Measurements from ENCODE around the gene TOLLIP.

DNA sequence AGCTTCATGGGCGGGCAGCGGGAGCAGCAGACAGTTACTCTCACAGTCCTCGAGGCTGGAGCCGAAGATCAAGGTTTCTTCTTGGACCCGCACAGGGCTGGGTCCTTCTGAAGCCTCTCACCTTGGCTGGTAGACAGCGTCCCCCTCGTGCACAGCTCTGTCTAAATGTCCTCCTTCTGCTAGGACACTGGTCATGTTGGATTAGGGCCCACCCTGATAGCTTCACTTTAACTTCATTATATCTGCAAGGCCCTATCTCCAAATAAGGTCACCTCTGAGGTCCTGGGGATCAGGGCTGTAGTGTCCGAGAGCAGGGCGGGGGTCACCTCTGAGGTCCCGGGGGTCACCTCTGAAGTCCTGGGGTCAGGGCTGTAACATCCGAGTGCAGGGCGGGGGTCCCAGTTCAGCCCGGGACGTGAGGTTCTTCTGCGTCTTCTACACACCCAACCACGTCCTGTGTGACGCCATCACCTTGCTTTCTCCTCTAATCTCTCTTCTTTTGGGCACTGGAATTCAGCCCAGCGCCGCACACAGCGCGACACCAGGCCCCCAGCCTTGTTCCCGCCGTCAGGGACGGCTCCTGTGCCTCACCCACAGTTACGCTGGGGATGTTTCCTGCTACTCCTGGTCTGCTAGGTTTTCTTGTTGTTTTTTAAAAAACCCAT lies 34.1 kb upstream of the TOLLIP start:
- TF ChIP-seq, protein P1, sequence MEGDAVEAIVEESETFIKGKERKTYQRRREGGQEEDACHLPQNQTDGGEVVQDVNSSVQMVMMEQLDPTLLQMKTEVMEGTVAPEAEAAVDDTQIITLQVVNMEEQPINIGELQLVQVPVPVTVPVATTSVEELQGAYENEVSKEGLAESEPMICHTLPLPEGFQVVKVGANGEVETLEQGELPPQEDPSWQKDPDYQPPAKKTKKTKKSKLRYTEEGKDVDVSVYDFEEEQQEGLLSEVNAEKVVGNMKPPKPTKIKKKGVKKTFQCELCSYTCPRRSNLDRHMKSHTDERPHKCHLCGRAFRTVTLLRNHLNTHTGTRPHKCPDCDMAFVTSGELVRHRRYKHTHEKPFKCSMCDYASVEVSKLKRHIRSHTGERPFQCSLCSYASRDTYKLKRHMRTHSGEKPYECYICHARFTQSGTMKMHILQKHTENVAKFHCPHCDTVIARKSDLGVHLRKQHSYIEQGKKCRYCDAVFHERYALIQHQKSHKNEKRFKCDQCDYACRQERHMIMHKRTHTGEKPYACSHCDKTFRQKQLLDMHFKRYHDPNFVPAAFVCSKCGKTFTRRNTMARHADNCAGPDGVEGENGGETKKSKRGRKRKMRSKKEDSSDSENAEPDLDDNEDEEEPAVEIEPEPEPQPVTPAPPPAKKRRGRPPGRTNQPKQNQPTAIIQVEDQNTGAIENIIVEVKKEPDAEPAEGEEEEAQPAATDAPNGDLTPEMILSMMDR (conservative IDR thresholded peaks at IDR 0.05; ENCODE audit: low read depth, low read length) = no peak
- TF ChIP-seq POLR2A (IDR thresholded peaks at IDR 0.05; ENCODE audit: low read depth, low read length) (no peak), RAD21 (IDR thresholded peaks at IDR 0.05; ENCODE audit: low read length) (no peak), RFX5 (IDR thresholded peaks at IDR 0.05; ENCODE audit: low read depth, low read length) (no peak)

All from IMR-90 (cell line).